ENCODE results near the gene CAPN10.

Gene CAPN10

GRCh38 chr2:240582781-240583180 is 3.8 kb upstream of the CAPN10 start:
- peaks cover 53% of the 10 kb centered on the region for H3K79me2 ChIP-seq (ENCODE audit: insufficient read depth, low read length)

GRCh38 chr2:240583774-240584173 is 2.8 kb upstream of the CAPN10 start:
- Histone ChIP-seq H3F3A (ENCODE audit: insufficient read depth) (peaks cover 27% of the 10 kb centered on the region), H3K36me3 (ENCODE audit: low read length) (no peaks in the 10 kb centered on the region), H3K4me3 (ENCODE audit: insufficient read depth, low read length, poor library complexity, severe bottlenecking) (no peak overlapping the region), H3K79me2 (ENCODE audit: insufficient read depth, low read length) (peaks cover 63% of the 10 kb centered on the region), H2AFZ (ENCODE audit: low read depth, low read length, severe bottlenecking) (no peak overlapping the region), H3K4me2 (ENCODE audit: low read depth, low read length, poor library complexity, severe bottlenecking) (peak overlapping the region; percentile 88), H3K27me3 (ENCODE audit: low read length) (no peaks in the 10 kb centered on the region), H3K9me2 (replicated peaks; ENCODE audit: insufficient read depth, low read length) (no peaks in the 10 kb centered on the region), H4K20me1 (ENCODE audit: low read depth, low read length) (peaks cover 7% of the 10 kb centered on the region; the same call in 1 of the 2 replicates), H3K27ac (ENCODE audit: low read depth, low read length) (peak overlapping the region; percentile 96), H3K9ac (ENCODE audit: low read length) (no peak overlapping the region), H3K9me3 (ENCODE audit: insufficient read depth, low read length) (no peaks in the 10 kb centered on the region)
- TF ChIP-seq, protein P1, sequence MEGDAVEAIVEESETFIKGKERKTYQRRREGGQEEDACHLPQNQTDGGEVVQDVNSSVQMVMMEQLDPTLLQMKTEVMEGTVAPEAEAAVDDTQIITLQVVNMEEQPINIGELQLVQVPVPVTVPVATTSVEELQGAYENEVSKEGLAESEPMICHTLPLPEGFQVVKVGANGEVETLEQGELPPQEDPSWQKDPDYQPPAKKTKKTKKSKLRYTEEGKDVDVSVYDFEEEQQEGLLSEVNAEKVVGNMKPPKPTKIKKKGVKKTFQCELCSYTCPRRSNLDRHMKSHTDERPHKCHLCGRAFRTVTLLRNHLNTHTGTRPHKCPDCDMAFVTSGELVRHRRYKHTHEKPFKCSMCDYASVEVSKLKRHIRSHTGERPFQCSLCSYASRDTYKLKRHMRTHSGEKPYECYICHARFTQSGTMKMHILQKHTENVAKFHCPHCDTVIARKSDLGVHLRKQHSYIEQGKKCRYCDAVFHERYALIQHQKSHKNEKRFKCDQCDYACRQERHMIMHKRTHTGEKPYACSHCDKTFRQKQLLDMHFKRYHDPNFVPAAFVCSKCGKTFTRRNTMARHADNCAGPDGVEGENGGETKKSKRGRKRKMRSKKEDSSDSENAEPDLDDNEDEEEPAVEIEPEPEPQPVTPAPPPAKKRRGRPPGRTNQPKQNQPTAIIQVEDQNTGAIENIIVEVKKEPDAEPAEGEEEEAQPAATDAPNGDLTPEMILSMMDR (IDR thresholded peaks at IDR 0.05; ENCODE audit: insufficient read depth, low read length, poor library complexity, severe bottlenecking) = no peak
- no peak for TF ChIP-seq EZH2phosphoT487 (conservative IDR thresholded peaks at IDR 0.05; ENCODE audit: low read length)

More at GRCh38 chr2:240582781-240583180, 3.8 kb upstream of the CAPN10 start:
- Histone ChIP-seq H3F3A (ENCODE audit: insufficient read depth) (peaks cover 27% of the 10 kb centered on the region), H3K27ac (ENCODE audit: low read depth, low read length) (no peak overlapping the region), H3K9ac (ENCODE audit: low read length) (no peak overlapping the region), H4K20me1 (ENCODE audit: low read depth, low read length) (peaks cover 6% of the 10 kb centered on the region; the same call in 1 of the 2 replicates), H2AFZ (ENCODE audit: low read depth, low read length, severe bottlenecking) (no peak overlapping the region), H3K9me3 (ENCODE audit: insufficient read depth, low read length) (no peaks in the 10 kb centered on the region), H3K4me2 (ENCODE audit: low read depth, low read length, poor library complexity, severe bottlenecking) (no peak overlapping the region), H3K9me2 (replicated peaks; ENCODE audit: insufficient read depth, low read length) (no peaks in the 10 kb centered on the region), H3K36me3 (ENCODE audit: low read length) (no peaks in the 10 kb centered on the region), H3K27me3 (ENCODE audit: low read length) (no peaks in the 10 kb centered on the region), H3K4me3 (ENCODE audit: insufficient read depth, low read length, poor library complexity, severe bottlenecking) (no peak overlapping the region)
- TF ChIP-seq, protein P1 (IDR thresholded peaks at IDR 0.05; ENCODE audit: insufficient read depth, low read length, poor library complexity, severe bottlenecking) = no peak
- TF ChIP-seq EZH2phosphoT487 (conservative IDR thresholded peaks at IDR 0.05; ENCODE audit: low read length) = no peak

GRCh38 chr2:240584486-240585031 is 2.0 kb upstream of the CAPN10 start:
- Histone ChIP-seq H3K4me3 (ENCODE audit: insufficient read depth, low read length, poor library complexity, severe bottlenecking) (peak overlapping the region; percentile 44), H3K27me3 (ENCODE audit: low read length) (no peaks in the 10 kb centered on the region)

More at GRCh38 chr2:240584486-240585031, 2.0 kb upstream of the CAPN10 start:
- Histone ChIP-seq H3K4me2 (ENCODE audit: low read depth, low read length, poor library complexity, severe bottlenecking) (peak overlapping the region; percentile 88), H3K79me2 (ENCODE audit: insufficient read depth, low read length) (peaks cover 71% of the 10 kb centered on the region), H2AFZ (ENCODE audit: low read depth, low read length, severe bottlenecking) (no peak overlapping the region), H3K9ac (ENCODE audit: low read length) (peak overlapping the region; percentile 90), H3K9me2 (replicated peaks; ENCODE audit: insufficient read depth, low read length) (no peaks in the 10 kb centered on the region), H3K27ac (ENCODE audit: low read depth, low read length) (peak overlapping the region; percentile 96), H4K20me1 (ENCODE audit: low read depth, low read length) (peaks cover 7% of the 10 kb centered on the region; the same call in 1 of the 2 replicates), H3K9me3 (ENCODE audit: insufficient read depth, low read length) (no peaks in the 10 kb centered on the region), H3F3A (ENCODE audit: insufficient read depth) (peaks cover 27% of the 10 kb centered on the region), H3K36me3 (ENCODE audit: low read length) (no peaks in the 10 kb centered on the region)
- TF ChIP-seq EZH2phosphoT487 (conservative IDR thresholded peaks at IDR 0.05; ENCODE audit: low read length) = no peak
- TF ChIP-seq, protein P1 (IDR thresholded peaks at IDR 0.05; ENCODE audit: insufficient read depth, low read length, poor library complexity, severe bottlenecking) = no peak

Data from SU-DHL-6 (cell line).